GM21526 (cell line): ENCODE data around the gene HCRTR2.

ENCODE experiments used
- ATAC-seq: cut with Tn5 transposase; IDR thresholded peaks from one replicate; pipeline ENCODE4 v1.9.1; 2021; ENCODE audit warnings: moderate library complexity; ENCODE audit not compliant: unreplicated experiment, low FRiP score

HCRTR2 gene

GRCh38 chr6:55319961-55320695, 145.8 kb downstream of the HCRTR2 start:
- ATAC-seq, result no peak

- no peak for ATAC-seq
Measured at GRCh38 chr6:55320696-55321086, 146.4 kb downstream of the HCRTR2 start.

GRCh38 chr6:55327169-55327568, 152.9 kb downstream of the HCRTR2 start, which contains the start of gene GFRAL:
Gene GFRAL, plus strand, starts transcription at chr6:55327469. Its CDS starts 86 bp downstream, at chr6:55327555.
- ATAC-seq, result no peak
